ENCODE data around the gene VAPB. TPM values are rescaled to one million over a fixed set of nuclear protein-coding genes. Genes with fewer than 3 reads are reported as not detected.

The VAPB gene
- total and polyA plus RNA-seq, 10 of the 15 experiments (the other 5 are each of a cell fraction or from before 2014, with no cell fraction given) = 3.2 to 28.6 (median 20.5) TPM

DNA sequence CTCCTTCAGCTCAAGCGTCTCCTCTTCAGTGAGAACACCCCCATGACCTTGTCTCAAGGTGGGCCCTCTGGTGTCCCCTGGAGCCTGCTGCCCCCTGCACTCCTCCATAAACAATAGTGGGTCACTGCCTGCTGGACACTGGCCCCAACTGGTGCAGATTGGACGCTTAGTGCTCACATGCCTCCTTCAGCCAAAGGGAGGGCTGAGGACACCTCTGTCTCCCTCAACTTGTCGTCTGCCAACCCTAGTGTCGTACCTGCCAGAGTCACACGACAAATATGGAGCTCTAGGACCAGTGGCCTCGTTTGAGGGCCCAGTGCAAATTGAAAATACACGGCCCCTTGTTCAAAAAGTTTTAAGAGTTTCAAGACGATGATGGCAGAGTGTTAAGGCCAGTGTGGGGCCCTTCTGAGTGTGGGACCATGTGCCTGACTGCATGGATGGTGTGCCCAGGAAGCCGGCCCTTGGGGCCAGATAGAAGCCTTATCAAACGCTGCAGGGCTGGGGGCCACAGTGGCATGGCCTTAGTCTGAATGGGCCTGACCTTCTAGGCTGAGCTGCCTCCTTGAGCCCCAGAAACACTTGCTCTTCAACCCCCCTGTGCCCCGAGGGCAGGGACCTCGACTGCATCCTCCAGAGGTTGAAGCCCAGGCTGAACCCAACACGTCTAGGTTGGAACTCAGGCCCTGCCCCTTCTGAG is 106.0 kb downstream of the VAPB start:
- FAIRE-seq (no peak), DNase-seq (ENCODE audit: low read depth, low spot score) (no peak), ATAC-seq (no peak)
- POLR2A ChIA-PET = no interaction called here
- no peaks in the 10 kb centered on the region for H3K79me2 ChIP-seq (ENCODE audit: control insufficient read depth, insufficient read depth, low read length)
- no peak overlapping the region for H3K4me2 ChIP-seq (ENCODE audit: control insufficient read depth, insufficient read depth)
- RAD21 ChIA-PET (ENCODE audit: unreplicated experiment) = no interaction called here
- no peak overlapping the region for H3K27ac ChIP-seq (ENCODE audit: control insufficient read depth, insufficient read depth)
- WGBS (ENCODE audit: insufficient coverage, insufficient replicate concordance, low lambda C conversion rate, missing lambda C conversion rate) = 50% methylated on average over 13 of the region's 13 CpGs
- no peak overlapping the region for H2AFZ ChIP-seq (ENCODE audit: control insufficient read depth, low read depth, low read length)
- H3K27me3 ChIP-seq (replicated peaks in 1 of 2; ENCODE audit: control insufficient read depth in 2 of 2, insufficient read depth in 2 of 2, low read length in 1 of 2) = no peaks in the 10 kb centered on the region; a peak in 1 of 4 replicates
- no peak overlapping the region for H3K9ac ChIP-seq (ENCODE audit: control insufficient read depth, insufficient read depth, low read length)
- TF ChIP-seq ATF7 (IDR thresholded peaks at IDR 0.05; ENCODE audit: low read depth) (no peak), LARP7 (IDR thresholded peaks at IDR 0.05) (no peak), RAD21 (IDR thresholded peaks at IDR 0.05; ENCODE audit: insufficient read depth, low read depth, low read length) (no peak), RELA (IDR thresholded peaks at IDR 0.05; ENCODE audit: borderline replicate concordance, partially characterized antibody) (no peak), ETV6 (conservative IDR thresholded peaks at IDR 0.05 in 1 of 2, IDR thresholded peaks at IDR 0.05 in 1 of 2; ENCODE audit: borderline replicate concordance in 1 of 2, low read depth in 1 of 2) (no peak), NR2F1 (conservative IDR thresholded peaks at IDR 0.05) (no peak), DPF2 (IDR thresholded peaks at IDR 0.05) (no peak), CBX5 (IDR thresholded peaks at IDR 0.05; ENCODE audit: low read depth) (no peak), RUNX3 (IDR thresholded peaks at IDR 0.05; ENCODE audit: low read length) (no peak)
- TF ChIP-seq, protein P1, sequence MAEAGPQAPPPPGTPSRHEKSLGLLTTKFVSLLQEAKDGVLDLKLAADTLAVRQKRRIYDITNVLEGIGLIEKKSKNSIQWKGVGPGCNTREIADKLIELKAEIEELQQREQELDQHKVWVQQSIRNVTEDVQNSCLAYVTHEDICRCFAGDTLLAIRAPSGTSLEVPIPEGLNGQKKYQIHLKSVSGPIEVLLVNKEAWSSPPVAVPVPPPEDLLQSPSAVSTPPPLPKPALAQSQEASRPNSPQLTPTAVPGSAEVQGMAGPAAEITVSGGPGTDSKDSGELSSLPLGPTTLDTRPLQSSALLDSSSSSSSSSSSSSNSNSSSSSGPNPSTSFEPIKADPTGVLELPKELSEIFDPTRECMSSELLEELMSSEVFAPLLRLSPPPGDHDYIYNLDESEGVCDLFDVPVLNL (IDR thresholded peaks at IDR 0.05; ENCODE audit: low read depth, low read length) = no peak
- TF ChIP-seq, protein P2, sequence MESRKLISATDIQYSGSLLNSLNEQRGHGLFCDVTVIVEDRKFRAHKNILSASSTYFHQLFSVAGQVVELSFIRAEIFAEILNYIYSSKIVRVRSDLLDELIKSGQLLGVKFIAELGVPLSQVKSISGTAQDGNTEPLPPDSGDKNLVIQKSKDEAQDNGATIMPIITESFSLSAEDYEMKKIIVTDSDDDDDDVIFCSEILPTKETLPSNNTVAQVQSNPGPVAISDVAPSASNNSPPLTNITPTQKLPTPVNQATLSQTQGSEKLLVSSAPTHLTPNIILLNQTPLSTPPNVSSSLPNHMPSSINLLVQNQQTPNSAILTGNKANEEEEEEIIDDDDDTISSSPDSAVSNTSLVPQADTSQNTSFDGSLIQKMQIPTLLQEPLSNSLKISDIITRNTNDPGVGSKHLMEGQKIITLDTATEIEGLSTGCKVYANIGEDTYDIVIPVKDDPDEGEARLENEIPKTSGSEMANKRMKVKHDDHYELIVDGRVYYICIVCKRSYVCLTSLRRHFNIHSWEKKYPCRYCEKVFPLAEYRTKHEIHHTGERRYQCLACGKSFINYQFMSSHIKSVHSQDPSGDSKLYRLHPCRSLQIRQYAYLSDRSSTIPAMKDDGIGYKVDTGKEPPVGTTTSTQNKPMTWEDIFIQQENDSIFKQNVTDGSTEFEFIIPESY (IDR thresholded peaks at IDR 0.05) = no peak
- TF ChIP-seq, protein P3, sequence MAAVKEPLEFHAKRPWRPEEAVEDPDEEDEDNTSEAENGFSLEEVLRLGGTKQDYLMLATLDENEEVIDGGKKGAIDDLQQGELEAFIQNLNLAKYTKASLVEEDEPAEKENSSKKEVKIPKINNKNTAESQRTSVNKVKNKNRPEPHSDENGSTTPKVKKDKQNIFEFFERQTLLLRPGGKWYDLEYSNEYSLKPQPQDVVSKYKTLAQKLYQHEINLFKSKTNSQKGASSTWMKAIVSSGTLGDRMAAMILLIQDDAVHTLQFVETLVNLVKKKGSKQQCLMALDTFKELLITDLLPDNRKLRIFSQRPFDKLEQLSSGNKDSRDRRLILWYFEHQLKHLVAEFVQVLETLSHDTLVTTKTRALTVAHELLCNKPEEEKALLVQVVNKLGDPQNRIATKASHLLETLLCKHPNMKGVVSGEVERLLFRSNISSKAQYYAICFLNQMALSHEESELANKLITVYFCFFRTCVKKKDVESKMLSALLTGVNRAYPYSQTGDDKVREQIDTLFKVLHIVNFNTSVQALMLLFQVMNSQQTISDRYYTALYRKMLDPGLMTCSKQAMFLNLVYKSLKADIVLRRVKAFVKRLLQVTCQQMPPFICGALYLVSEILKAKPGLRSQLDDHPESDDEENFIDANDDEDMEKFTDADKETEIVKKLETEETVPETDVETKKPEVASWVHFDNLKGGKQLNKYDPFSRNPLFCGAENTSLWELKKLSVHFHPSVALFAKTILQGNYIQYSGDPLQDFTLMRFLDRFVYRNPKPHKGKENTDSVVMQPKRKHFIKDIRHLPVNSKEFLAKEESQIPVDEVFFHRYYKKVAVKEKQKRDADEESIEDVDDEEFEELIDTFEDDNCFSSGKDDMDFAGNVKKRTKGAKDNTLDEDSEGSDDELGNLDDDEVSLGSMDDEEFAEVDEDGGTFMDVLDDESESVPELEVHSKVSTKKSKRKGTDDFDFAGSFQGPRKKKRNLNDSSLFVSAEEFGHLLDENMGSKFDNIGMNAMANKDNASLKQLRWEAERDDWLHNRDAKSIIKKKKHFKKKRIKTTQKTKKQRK (IDR thresholded peaks at IDR 0.05; ENCODE audit: low read depth, low read length) = no peak
- no peak overlapping the region for H3K4me3 ChIP-seq
- in situ Hi-C loops (cut with MboI) = no loop called here
- no peaks in the 10 kb centered on the region for H3K36me3 ChIP-seq (ENCODE audit: control insufficient read depth in 2 of 2, insufficient read depth in 2 of 2, low read length in 1 of 2)
- no peaks in the 10 kb centered on the region; the same call in 2 of the 3 replicates for H3K9me3 ChIP-seq (replicated peaks; ENCODE audit: control insufficient read depth, insufficient read depth, low read length)
- intact Hi-C loops (cut with micrococcal nuclease; ENCODE audit: unreplicated experiment) = no loop called here
- BruUV-seq (replicated peaks) = no TSS peak
- H4K20me1 ChIP-seq (ENCODE audit: control insufficient read depth, insufficient read depth) = no peaks in the 10 kb centered on the region
- SMC1A ChIA-PET (ENCODE audit: uncharacterized antibody, unreplicated experiment) = no interaction called here
- CTCF ChIA-PET = no interaction called here
- H3K4me1 ChIP-seq (ENCODE audit: control insufficient read depth, insufficient read depth, low read length) = no peaks in the 10 kb centered on the region
